ENCODE data around the gene SUMF1.

The SUMF1 gene

GRCh38 chr3:4476496-4476895, 9.4 kb upstream of the SUMF1 start:
- Histone ChIP-seq H3K4me1 (ENCODE audit: insufficient read depth, low read length, severe bottlenecking) (no peaks in the 10 kb centered on the region), H3K4me3 (ENCODE audit: low read depth, low read length, poor library complexity, severe bottlenecking) (no peak overlapping the region), H4K20me1 (ENCODE audit: insufficient read depth, low read length) (no peaks in the 10 kb centered on the region), H3K27me3 (ENCODE audit: insufficient read depth, low read length) (no peaks in the 10 kb centered on the region), H3F3A (ENCODE audit: insufficient read depth, low read length) (no peaks in the 10 kb centered on the region; the same call in 1 of the 2 replicates), H2AFZ (ENCODE audit: low read length) (no peak overlapping the region), H3K27ac (ENCODE audit: low read depth, low read length, poor library complexity, severe bottlenecking) (no peak overlapping the region), H3K79me2 (ENCODE audit: insufficient read depth, low read length) (no peaks in the 10 kb centered on the region), H3K9ac (ENCODE audit: low read length) (no peak overlapping the region), H3K9me3 (ENCODE audit: low read length) (no peaks in the 10 kb centered on the region), H3K9me2 (ENCODE audit: low read depth, low read length) (no peaks in the 10 kb centered on the region), H3K4me2 (ENCODE audit: low read length) (no peak overlapping the region), H3K36me3 (ENCODE audit: insufficient read depth, low read length) (no peaks in the 10 kb centered on the region)
- TF ChIP-seq EZH2 (IDR thresholded peaks at IDR 0.05; ENCODE audit: borderline replicate concordance, low read length), result no peak
- TF ChIP-seq, protein P1, sequence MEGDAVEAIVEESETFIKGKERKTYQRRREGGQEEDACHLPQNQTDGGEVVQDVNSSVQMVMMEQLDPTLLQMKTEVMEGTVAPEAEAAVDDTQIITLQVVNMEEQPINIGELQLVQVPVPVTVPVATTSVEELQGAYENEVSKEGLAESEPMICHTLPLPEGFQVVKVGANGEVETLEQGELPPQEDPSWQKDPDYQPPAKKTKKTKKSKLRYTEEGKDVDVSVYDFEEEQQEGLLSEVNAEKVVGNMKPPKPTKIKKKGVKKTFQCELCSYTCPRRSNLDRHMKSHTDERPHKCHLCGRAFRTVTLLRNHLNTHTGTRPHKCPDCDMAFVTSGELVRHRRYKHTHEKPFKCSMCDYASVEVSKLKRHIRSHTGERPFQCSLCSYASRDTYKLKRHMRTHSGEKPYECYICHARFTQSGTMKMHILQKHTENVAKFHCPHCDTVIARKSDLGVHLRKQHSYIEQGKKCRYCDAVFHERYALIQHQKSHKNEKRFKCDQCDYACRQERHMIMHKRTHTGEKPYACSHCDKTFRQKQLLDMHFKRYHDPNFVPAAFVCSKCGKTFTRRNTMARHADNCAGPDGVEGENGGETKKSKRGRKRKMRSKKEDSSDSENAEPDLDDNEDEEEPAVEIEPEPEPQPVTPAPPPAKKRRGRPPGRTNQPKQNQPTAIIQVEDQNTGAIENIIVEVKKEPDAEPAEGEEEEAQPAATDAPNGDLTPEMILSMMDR (IDR thresholded peaks at IDR 0.05; ENCODE audit: low read length), result no peak

GRCh38 chr3:4475804-4476203, 8.7 kb upstream of the SUMF1 start:
- no peaks in the 10 kb centered on the region for H3K9me2 ChIP-seq (ENCODE audit: low read depth, low read length)
- TF ChIP-seq, protein P1 (IDR thresholded peaks at IDR 0.05; ENCODE audit: low read length), result no peak
- no peak for TF ChIP-seq EZH2 (IDR thresholded peaks at IDR 0.05; ENCODE audit: borderline replicate concordance, low read length)
- H3K36me3 ChIP-seq (ENCODE audit: insufficient read depth, low read length), result no peaks in the 10 kb centered on the region
- H4K20me1 ChIP-seq (ENCODE audit: insufficient read depth, low read length), result no peaks in the 10 kb centered on the region
- H3F3A ChIP-seq (ENCODE audit: insufficient read depth, low read length), result no peaks in the 10 kb centered on the region; the same call in 1 of the 2 replicates
- H3K79me2 ChIP-seq (ENCODE audit: insufficient read depth, low read length), result no peaks in the 10 kb centered on the region
- H3K9me3 ChIP-seq (ENCODE audit: low read length), result no peaks in the 10 kb centered on the region
- no peak overlapping the region for H2AFZ ChIP-seq (ENCODE audit: low read length)
- no peak overlapping the region for H3K9ac ChIP-seq (ENCODE audit: low read length)
- no peak overlapping the region for H3K27ac ChIP-seq (ENCODE audit: low read depth, low read length, poor library complexity, severe bottlenecking)
- no peaks in the 10 kb centered on the region for H3K4me1 ChIP-seq (ENCODE audit: insufficient read depth, low read length, severe bottlenecking)
- no peaks in the 10 kb centered on the region for H3K27me3 ChIP-seq (ENCODE audit: insufficient read depth, low read length)
- no peak overlapping the region for H3K4me2 ChIP-seq (ENCODE audit: low read length)
- H3K4me3 ChIP-seq (ENCODE audit: low read depth, low read length, poor library complexity, severe bottlenecking), result no peak overlapping the region

DNA sequence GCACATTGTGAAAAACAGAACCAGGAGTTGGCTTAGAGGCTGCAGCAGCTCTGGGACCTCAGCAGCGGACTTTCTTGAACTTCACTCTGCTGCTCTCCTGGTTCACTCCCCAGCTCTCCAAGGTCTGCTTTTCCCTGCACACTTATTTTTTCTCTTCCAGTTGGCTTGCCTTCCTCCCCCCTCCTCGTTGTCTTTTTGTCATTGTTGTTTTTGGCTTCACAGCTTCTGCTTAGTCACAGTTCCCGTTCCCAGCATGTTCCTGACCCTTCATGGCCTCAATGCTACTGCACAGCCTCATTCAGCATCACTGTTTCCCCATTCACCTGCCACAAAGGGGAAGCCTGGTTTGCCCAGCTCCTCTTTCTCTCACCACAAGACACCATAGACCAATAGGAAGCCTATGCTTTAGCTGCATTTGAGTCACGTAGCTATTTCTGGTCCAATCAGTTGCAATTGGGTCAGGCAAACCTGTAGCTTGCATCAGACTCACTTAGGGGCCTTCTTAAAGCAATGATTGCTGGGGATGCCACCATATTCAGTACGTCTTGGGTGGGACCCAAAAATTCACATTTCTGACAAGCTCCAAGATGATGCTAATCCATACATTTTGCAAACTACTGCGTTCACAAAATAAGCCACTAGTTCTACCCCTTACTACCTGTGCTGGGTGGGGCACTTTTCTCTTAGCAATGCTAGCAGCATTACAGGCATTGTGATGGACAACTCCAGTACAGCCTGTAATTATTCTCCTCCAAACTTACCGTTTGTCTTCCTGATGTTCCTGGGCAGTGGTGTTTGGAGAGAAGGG, 7.8 kb upstream of the SUMF1 start:
- Histone ChIP-seq H3K27ac (ENCODE audit: low read depth, low read length, poor library complexity, severe bottlenecking) (no peak overlapping the region), H3F3A (ENCODE audit: insufficient read depth, low read length) (no peaks in the 10 kb centered on the region; the same call in 1 of the 2 replicates), H3K9ac (ENCODE audit: low read length) (no peak overlapping the region), H3K9me2 (ENCODE audit: low read depth, low read length) (no peaks in the 10 kb centered on the region), H3K4me1 (ENCODE audit: insufficient read depth, low read length, severe bottlenecking) (no peaks in the 10 kb centered on the region), H2AFZ (ENCODE audit: low read length) (no peak overlapping the region), H4K20me1 (ENCODE audit: insufficient read depth, low read length) (no peaks in the 10 kb centered on the region), H3K9me3 (ENCODE audit: low read length) (no peaks in the 10 kb centered on the region), H3K4me3 (ENCODE audit: low read depth, low read length, poor library complexity, severe bottlenecking) (no peak overlapping the region), H3K4me2 (ENCODE audit: low read length) (no peak overlapping the region), H3K27me3 (ENCODE audit: insufficient read depth, low read length) (no peaks in the 10 kb centered on the region), H3K36me3 (ENCODE audit: insufficient read depth, low read length) (no peaks in the 10 kb centered on the region), H3K79me2 (ENCODE audit: insufficient read depth, low read length) (no peaks in the 10 kb centered on the region)
- TF ChIP-seq, protein P1 (IDR thresholded peaks at IDR 0.05; ENCODE audit: low read length), result no peak
- no peak for TF ChIP-seq EZH2 (IDR thresholded peaks at IDR 0.05; ENCODE audit: borderline replicate concordance, low read length)

All from OCI-LY1 (cell line).